Fibroblast of skin of back (primary cell): ENCODE data around the gene MMEL1.
"Not testable (repeated sequence)": the region's sequence is repeated elsewhere in the genome, so short reads cannot be mapped to it uniquely, and the experiment has no call there.

ENCODE experiments used
- DNase-seq: peaks from one replicate; pipeline ENCODE4 v3.0.0-alpha.2; 2013

The MMEL1 gene

DNA sequence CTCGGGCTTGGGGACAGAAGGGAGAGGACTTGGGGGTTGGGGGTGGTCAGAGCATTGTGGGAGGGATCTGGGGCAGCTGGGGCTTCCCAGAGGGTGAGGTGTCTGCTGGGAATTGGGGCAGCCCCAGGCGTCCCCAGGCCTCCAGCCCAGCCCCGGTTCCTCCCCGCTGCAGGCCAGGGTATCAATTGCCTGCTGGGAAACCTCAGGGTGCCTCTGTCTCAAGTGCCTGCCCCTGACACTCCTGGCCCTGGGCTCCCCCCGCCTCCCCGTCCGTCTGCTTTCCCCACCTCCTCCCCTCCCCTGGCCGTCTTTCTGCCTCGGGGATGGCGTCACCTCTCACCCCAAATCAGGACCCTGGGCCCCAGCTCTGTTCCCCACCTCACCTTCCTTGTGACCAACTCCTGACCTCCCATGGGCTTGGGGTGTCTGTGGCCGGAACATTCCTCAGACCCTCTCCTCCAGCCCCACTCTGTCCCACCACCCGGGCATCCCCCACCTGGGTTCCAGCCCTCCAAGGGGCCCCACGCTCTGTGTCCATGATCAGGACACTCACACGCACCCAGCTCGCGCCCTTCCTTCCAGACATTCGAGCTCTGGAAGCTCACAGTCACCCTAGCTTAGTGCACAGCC is 64.5 kb downstream of the MMEL1 start:
- not testable (repeated sequence) for DNase-seq

DNA sequence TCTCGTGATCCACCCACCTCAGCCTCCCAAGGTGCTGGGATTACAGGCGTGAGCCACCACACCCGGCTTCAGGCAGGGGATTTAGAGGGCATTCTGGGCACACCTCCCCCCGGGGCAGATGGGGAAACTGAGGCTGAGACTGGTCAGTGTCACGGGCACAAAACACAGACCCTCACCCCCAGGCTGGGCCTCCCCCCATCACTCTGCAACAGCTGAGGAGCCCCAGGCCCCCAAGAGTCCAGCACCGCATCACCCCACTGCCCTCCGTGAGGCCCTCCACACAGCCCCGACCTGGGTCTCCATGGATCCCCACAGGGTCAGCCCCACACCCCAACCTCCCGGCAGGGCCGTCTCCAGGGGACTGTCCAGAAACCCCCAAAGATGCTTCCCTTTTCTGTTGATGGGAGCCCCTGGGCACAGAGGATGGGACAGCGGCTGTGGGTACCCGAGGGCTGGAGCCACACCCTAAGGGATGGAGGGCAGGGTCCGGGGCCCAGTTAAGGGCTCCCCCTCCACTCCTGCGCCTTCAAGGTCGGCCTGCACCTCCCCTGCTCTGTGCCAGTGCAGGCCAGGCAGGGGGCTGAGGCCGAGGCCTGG is 65.6 kb downstream of the MMEL1 start:
- no peak for DNase-seq

DNA sequence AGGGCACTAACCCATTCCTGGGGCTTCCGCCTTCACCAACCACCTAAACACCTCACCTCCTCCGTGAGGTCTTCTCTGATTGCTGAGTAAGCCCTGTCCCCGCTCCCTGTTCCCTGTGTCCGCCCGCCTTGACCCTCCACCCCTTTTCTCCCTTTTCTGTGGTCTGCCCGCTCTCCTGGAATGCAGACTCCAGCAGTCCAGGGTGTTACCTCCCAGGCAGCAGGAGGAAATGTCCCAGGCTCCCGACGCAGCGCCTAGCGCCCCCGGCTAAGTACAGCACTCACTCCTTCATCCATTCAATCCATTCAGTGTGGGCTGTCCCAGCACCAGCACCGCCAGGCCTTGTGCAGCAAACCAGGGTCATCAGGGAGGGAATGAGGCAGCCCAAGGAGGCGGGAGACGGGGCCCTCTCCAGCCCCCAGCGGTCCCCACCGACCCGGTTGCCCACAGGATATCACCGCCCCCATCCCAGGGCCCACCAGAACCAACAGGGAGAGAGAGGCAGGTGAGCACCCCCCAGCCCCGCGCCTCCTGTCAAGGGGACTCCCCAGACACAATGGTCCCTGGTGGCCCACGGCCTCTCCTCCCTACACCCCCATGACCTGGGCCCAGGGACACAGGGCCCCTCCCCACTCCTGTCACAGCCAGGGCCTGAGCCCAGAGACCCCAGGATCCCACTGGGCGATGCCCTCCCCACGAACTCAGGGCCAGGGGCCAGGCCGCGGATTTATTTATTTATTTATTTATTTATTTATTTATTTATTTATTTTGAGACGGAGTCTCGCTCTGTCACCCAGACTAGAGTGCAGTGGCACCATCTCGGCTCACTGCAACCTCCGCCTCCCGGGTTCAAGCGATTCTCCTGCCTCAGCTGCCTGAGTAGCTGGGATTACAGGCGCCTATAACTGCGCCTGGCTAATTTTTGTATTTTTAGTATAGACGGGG is 66.4 kb downstream of the MMEL1 start:
- DNase-seq: no peak

DNA sequence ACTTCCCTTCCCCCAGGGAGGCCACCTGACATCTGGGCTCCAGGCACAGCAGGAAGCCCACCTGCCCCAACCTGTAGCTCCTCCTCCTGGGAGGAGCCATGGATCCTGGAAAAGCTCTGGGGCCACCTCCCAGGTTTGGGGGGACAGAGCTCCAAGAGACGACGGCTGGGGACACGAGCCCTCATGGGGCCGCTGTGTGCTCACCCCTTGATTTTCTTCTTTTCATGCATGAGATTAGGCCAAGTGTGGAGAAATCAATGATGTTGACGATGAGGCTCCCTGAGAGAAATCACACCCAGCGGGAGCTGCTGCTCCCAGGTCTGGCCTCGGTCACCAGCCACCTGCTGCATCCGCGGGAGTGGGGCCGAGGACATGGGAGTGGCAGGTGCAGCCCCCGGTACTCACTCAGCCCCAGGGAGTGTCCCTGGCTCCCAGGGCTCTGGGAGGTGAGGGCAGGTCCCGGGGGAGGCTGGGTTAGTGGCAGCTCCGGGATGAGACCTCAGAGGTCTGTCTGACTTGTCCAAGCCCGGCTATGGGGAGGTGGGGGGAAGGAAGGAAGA is 67.9 kb downstream of the MMEL1 start:
- no peak for DNase-seq

DNA sequence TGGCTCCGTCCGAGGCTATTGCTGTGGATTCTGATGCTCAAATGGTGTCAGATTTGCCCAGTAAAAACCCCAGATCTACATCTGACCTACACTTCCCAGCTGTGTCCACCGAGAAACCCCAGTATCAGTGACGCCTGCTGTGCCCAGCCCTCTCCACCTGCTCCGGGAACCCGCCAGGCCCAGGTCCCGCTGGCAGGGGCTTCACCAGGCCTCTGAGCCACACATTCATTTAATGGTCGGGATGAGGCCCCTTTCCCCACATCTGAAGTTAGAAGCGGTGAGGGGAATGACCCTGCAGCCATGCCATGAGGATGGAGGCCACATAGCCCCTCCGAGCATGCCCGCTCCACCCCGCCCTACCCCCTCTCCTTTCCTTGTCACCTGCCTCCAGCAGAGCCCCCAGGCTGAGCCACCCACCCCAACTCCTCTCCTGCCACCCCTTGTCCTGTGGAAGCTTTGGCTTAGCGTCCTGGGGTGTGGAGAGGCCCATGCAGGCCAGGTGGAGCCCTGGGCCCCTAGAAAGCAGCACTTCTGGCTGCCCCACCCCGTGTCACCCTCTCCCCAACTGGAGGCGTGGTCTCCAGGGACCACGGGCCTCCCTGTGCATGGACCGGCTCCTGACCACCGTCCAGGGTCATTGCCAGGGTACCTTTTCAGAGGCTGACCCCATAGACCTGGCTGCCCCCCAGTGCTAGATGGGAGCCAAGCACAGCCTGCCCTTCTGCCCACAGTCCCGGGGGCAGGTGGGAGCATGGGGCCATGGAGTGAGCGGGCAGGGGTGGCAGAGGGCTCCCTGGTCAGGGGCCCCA is 68.6 kb downstream of the MMEL1 start:
- no peak for DNase-seq

DNA sequence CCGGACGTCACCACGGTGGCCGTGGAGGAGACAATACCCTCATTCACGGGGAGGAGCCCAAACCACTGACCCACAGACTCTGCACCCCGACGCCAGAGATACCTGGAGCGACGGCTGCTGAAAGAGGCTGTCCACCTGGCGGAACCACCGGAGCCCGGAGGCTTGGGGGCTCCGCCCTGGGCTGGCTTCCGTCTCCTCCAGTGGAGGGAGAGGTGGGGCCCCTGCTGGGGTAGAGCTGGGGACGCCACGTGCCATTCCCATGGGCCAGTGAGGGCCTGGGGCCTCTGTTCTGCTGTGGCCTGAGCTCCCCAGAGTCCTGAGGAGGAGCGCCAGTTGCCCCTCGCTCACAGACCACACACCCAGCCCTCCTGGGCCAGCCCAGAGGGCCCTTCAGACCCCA is 69.6 kb downstream of the MMEL1 start:
- DNase-seq: no peak

DNA sequence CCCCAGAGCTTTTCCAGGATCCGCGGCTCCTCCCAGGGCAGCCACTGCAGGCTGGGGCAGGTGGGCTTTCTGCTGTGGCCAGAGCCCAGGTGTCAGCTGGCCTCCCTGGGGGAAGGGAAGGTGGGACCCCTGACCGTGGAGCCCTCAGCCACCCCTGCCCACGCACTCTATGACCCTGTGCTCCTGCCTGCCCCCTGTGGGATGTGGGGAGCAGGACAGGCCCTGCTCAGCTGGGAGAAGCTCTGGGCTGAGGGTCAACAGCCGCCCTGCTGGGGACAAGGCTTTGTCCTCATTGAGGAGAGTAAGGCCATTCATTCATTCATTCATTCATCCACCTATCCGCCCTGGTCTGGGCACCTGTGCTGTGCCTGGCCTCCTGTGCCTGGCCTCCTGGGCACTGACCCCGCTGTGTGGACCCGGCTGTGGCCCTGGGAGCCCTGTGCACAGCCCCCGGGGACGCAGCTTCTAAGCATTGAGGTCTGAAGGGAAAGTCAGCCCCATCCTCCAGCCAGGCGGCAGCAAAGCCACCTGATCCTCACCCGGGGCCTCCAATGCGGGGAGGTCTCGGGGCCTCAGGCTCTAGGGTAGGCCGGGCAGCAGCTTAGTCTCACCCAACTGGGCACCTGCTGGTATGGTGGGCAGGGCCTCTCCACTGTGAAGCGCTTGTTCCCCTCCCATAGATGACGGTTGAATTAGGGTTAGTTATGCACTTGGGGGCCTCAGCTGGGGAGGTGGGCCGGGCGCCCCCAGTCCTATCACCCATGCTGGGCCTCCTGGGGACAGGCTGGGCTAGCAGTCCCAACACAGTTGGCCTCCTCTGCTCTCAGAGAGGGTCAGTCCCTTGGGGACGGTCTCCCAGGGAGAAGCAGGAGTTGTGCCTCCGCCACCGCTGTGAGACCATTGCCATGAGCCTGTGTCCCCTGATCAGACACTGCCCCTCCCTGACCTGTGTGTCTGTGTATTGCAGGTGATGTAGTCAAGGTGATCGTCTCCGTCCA is 70.6 kb downstream of the MMEL1 start:
- DNase-seq: no peak

DNA sequence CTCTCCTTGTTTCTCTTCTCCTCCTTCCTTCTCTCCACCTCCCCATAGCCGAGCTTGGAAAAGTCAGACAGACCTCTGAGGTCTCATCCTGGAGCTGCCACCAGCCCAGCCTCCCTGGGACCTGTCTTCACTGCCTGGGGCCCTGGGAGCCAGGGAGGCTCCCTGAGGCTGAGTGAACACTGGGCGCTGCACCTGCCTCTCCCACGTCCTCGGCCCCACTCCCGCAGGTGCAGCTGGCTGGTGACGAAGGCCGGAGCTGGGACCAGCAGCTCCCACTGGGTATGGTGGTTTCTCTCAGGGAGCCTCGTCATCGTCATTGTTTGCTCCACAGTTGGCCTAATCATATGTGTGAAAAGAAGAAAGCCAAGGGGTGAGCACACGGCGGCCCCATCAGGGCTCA is 71.4 kb downstream of the MMEL1 start:
- DNase-seq: no peak

DNA sequence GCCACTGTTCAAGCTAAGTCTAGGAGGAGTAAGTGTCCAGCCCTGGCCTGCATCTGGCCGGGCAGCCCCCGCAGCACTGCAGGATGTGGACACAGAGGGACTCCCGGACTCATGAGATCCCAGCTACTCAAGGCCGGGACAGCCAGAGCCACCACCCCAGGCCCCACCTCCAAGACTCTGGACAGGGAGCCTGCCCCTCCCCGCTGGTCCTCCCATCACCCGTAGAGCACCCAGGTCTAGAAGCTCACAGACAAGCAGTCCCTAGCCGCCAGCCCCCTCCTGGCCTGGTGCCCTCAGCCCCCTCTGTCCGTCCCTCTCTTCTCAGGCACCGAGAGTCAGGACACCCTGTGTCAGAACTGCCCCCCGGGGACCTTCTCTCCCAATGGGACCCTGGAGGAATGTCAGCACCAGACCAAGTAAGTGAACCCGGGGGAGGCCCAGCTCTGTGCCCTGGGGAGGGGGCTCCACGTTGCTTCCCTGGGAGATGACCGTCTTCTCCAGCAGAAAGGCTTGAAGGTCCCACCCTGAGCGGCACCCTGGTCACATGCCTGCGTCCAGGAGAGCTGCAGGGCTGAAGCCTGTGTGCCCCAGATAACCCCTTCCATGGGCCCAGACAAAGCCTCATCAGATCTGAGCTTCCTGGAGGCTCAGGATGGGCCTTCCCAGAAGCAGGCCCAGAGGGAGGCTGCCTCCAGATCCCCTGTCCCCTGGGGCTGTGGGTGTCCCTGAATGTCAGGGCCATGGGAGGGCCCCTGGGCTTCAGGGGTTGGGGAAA is 72.3 kb downstream of the MMEL1 start:
- DNase-seq: no peak

DNA sequence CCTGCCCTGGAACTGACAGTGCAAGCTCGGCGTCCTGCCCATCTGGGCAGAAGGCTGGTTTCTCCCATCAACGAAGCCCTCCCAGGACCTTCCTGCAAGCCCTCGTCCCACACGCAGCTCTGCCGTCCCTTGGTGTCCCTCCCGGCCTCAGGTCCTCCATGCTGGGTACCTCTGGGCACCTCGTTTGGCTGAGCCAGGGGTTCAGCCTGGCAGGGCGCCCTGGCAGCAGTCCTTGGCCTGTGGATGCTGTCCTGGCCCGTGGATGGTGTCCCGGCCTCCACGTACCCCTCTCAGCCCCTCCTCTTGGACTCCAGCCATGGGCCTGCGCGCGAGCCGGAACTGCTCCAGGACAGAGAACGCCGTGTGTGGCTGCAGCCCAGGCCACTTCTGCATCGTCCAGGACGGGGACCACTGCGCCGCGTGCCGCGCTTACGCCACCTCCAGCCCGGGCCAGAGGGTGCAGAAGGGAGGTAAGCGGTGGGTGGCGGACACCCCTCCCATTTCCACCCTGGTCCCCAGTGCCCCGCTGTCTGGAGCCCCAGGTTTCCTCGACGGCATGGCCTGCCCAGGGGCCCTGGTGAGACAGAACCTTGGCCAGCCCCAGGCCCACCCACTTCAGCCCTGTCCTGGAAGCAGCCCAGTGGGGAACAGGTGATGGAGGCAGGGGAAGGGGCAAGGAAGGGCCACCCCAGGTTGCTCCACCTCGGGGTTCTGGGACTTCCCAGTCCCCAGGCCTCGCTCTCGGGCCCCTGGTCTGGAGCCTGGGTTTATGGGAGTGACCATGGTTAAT is 73.1 kb downstream of the MMEL1 start:
- no peak for DNase-seq

DNA sequence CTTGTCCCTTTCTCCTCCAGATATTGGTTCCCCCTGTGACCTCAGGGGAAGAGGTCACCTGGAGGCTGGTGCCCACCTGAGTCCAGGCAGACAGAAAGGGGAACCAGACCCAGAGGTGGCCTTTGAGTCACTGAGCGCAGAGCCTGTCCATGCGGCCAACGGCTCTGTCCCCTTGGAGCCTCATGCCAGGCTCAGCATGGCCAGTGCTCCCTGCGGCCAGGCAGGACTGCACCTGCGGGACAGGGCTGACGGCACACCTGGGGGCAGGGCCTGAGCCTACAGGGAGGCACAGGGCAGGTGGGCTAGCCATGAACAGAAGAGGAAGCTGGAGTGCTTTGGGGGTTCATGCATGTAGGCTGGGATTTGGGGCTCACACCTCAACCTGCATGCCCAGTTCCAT is 74.0 kb downstream of the MMEL1 start:
- no peak for DNase-seq

DNA sequence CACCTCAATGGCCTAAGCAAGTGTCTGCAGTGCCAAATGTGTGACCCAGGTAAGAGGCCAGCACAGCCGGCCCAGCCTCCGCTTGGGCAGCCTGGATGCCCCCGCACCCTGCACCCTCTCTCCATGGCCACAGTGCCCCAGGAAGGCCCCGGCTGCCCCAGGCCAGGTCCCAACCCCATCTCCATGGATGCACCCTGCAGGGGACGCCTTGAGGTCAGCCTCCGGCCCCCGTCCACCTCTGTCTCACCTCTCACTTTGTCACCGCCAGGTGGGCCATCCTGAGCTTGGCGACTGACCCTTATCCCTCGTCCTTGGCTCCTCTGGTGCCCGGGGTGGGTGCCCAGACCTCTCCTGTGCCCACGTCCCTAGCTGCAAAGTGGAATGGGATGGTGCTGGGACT is 74.4 kb downstream of the MMEL1 start:
- DNase-seq: no peak

DNA sequence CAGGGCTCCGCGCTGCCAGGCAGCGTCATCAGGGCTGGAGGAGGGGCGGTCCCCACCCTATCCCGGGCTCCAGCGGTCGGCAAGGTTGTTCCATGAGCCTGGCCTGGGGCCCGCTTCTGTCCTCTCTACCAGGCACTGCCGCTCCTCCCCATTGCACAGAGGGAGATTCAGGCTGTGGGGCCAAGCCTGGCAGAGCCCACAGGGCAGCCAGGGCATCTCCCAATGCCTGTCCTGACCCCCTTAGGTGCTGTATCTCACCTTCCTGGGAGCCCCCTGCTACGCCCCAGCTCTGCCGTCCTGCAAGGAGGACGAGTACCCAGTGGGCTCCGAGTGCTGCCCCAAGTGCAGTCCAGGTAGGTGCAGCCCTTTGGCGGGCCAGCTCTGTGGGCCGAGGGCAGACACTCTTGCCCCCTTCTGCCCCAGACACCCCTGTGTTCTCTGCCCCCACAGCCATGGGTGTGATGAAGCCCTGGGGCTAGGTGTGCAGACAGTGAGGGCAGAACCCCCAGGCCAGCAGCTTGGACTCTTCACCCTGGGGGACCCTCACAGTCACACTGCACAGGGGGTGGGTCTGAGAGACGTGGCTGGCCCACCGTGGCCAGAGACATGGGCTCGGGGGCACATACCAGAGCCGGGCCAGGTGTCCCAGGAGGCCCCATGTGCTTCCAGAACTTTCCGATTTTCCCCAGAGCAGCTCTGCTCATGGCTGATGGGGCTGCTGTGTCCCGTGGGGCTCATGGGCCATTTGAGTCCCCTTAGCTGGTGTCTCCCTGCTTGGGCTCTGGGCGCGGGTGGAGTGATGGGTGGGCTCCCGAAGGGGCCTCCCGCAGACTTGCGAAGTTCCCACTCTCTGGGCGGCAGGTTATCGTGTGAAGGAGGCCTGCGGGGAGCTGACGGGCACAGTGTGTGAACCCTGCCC is 75.1 kb downstream of the MMEL1 start:
- no peak for DNase-seq

DNA sequence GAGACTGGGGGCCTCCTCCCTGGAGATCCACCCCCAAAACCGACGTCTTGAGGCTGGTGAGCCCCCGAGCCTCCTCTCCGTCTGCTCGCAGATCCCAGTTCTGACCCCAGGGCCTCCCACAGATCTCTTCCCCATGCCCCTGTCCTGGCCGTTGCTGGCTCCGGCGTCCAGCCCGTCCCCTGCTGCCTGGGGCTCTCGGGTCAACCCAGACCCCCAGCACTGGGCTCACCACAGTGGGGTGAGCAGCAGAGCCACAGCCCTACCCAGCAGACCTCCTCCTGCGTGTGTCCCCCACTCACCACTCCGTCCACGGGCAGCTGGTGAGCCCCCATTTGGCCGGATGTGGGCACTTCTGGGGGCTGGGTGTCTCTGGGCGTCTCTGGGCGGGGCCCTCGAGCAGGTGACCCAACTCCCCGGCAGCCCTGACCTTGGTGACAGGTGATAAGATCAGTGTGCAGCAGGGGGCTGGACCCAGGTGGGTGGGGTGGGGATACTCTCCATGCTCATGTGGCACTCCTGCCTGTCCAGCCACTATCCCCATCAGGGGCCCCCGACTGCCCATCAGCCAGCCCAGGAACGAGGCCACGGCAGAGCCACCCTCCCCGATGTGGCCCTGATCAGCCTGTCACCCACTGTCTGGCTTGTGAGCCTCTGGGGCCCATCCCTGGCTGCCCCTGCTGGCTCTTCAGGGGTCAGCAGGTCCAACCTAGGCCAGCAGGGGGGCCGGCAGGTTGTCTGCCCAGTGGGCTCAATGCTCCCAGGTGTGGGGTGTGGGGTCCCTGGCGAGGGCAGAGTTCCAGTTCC is 75.9 kb downstream of the MMEL1 start:
- DNase-seq: no peak

DNA sequence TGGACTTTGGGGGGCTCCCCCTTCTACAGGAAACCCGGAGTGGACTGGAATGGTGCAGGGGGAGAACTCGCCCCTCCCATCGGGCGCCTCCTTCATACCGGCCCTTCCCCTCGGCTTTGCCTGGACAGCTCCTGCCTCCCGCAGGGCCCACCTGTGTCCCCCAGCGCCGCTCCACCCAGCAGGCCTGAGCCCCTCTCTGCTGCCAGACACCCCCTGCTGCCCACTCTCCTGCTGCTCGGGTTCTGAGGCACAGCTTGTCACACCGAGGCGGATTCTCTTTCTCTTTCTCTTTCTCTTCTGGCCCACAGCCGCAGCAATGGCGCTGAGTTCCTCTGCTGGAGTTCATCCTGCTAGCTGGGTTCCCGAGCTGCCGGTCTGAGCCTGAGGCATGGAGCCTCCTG is 76.5 kb downstream of the MMEL1 start, which contains the start of gene TNFRSF14:
TSS of gene TNFRSF14 (plus strand) at position 95 of the 401 bp plus-strand sequence. CDS start at position 389, 294 bp downstream.
- DNase-seq: peak; percentile 44

DNA sequence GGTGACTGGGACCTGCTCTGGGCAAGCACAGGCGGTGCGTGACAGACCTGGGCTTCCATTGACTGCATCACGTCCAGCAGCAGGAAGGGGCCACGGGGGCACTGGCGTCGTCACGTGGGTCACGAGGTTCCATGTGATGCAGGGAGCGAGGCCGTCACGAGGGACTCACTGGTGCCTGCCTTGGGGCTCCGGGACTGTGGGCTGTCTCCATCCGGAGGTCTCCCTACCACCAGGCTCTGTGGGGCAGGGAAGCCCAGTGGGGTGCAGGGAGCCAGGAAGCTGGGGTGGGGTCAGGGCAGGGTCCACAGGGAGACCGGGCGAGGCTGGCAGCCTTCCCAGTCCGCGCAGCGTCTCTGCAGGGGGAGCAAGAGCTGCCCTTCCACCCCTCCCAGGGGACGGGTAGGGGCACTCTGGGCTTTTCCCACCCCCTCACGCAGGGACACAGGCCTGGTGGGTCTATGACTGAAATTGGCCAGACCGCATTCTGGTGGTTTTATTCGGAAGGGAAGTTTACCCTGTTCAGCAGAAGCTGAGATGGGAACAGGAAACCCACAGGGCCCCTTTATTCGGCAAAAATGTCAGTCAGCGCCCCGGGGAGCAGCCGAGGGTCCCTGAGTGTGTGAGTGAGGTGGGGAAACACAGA is 77.1 kb downstream of the MMEL1 start:
- no peak for DNase-seq
